ENCODE results near the gene TMEM184A. TPM values are rescaled to one million over a fixed set of nuclear protein-coding genes. Genes with fewer than 3 reads are reported as not detected.

The TMEM184A gene
- total and polyA plus RNA-seq, 2 of the 13 experiments (the other 11 are each of a cell fraction or from before 2014, with no cell fraction given), result 9.5 to 20.4 TPM

DNA sequence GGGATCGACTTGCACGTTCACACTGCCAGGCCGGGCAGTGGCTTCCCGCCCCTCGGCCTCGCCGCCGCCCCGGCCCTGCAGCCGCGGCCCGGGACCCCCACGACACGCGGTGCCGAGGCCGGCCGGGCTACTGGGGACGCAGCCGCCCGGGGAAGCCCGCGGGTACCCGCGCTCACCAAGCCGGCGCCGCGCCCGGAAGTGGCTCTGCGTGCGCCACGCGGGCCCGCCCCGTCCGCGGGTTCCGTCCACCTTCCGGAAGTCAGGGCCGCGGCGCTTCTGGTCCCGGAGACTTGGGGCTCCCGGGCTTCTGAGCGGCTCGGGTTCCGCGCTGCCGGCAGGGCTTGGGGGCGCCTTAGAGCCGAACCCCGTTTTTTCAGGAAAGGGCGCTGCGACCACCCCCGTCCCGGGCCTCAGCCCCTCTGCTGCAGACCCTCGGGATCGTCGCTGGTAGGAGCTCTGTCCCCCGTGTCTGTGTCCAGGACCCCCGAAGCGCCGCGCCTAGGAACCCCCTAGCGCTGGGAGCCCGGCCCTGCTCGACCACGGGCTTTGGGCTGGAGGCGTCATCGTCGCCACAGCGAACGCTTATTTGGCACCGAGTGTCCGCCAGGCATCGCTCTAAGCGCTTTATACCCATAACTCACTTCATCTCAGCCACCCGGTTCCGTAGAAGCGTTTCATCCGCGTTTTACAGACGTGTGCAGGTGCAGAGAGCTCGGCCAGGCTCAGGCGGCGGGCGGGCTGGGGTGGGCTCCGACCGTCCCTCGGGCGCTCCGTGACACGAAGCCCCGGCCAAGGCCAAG, 14.0 kb upstream of the TMEM184A start, which contains the start of gene PSMG3 (continued):
- TF ChIP-seq, protein P1, sequence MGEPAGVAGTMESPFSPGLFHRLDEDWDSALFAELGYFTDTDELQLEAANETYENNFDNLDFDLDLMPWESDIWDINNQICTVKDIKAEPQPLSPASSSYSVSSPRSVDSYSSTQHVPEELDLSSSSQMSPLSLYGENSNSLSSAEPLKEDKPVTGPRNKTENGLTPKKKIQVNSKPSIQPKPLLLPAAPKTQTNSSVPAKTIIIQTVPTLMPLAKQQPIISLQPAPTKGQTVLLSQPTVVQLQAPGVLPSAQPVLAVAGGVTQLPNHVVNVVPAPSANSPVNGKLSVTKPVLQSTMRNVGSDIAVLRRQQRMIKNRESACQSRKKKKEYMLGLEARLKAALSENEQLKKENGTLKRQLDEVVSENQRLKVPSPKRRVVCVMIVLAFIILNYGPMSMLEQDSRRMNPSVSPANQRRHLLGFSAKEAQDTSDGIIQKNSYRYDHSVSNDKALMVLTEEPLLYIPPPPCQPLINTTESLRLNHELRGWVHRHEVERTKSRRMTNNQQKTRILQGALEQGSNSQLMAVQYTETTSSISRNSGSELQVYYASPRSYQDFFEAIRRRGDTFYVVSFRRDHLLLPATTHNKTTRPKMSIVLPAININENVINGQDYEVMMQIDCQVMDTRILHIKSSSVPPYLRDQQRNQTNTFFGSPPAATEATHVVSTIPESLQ (CRISPR knock-in tag; conservative IDR thresholded peaks at IDR 0.05), result no peak
- TF ChIP-seq HHEX (CRISPR knock-in tag; IDR thresholded peaks at IDR 0.05), result no peak
- TF ChIP-seq ISX (CRISPR knock-in tag; conservative IDR thresholded peaks at IDR 0.05), result no peak
- TF ChIP-seq EEA1 (CRISPR knock-in tag; IDR thresholded peaks at IDR 0.05; ENCODE audit: borderline replicate concordance), result peak; percentile 60; the same call in 1 of the 2 replicates
- peak; percentile 28; the same call in 1 of the 2 replicates for TF ChIP-seq ZNF263 (CRISPR knock-in tag; IDR thresholded peaks at IDR 0.05)
- TF ChIP-seq KMT2B (CRISPR knock-in tag; IDR thresholded peaks at IDR 0.05), result peak; percentile 68; the same call in 1 of the 2 replicates
- TF ChIP-seq, protein P2, sequence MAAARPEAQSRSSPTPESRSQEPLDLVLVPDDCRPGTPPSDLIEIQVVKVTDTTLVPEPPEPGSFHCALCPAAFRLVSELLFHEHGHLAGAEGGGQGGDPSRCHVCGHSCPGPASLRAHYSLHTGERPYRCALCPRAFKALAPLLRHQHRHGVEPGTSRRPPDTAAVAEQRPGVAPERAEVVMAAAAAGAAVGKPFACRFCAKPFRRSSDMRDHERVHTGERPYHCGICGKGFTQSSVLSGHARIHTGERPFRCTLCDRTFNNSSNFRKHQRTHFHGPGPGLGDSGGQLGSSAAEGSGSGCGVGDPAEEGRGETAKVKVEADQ (CRISPR knock-in tag; IDR thresholded peaks at IDR 0.05; ENCODE audit: borderline replicate concordance), result no peak
- no peak for TF ChIP-seq STAT5B (CRISPR knock-in tag; IDR thresholded peaks at IDR 0.05)
- TF ChIP-seq, protein P3, sequence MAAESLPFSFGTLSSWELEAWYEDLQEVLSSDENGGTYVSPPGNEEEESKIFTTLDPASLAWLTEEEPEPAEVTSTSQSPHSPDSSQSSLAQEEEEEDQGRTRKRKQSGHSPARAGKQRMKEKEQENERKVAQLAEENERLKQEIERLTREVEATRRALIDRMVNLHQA (CRISPR knock-in tag; IDR thresholded peaks at IDR 0.05), result no peak
- TF ChIP-seq ZNF460 (CRISPR knock-in tag; IDR thresholded peaks at IDR 0.05; ENCODE audit: borderline replicate concordance), result no peak; the same call in 1 of the 2 replicates
- TF ChIP-seq, protein P4, sequence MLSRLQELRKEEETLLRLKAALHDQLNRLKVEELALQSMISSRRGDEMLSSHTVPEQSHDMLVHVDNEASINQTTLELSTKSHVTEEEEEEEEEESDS (CRISPR knock-in tag; IDR thresholded peaks at IDR 0.05; ENCODE audit: borderline replicate concordance), result no peak
- TF ChIP-seq ZBTB20 (CRISPR knock-in tag; IDR thresholded peaks at IDR 0.05; ENCODE audit: borderline replicate concordance, low read depth), result no peak
- peak; percentile 56; the same call in 1 of the 2 replicates for TF ChIP-seq CAMTA2 (CRISPR knock-in tag; IDR thresholded peaks at IDR 0.05; ENCODE audit: borderline replicate concordance)
- no peak; the same call in 1 of the 2 replicates for TF ChIP-seq ZNF441 (CRISPR knock-in tag; IDR thresholded peaks at IDR 0.05; ENCODE audit: borderline replicate concordance)
- 0 out of 2 replicates have a peak, but pooled peaks have one; percentile 24 for TF ChIP-seq CREM (IDR thresholded peaks at IDR 0.05)
- TF ChIP-seq CREM (CRISPR knock-in tag; IDR thresholded peaks at IDR 0.05), result peak; percentile 36; the same call in 1 of the 2 replicates
- no peak for TF ChIP-seq ZNF570 (CRISPR knock-in tag; IDR thresholded peaks at IDR 0.05; ENCODE audit: borderline replicate concordance)
- TF ChIP-seq ZNF530 (CRISPR knock-in tag; IDR thresholded peaks at IDR 0.05; ENCODE audit: low read depth), result no peak
- peak; percentile 79 for TF ChIP-seq ZNF670 (CRISPR knock-in tag; IDR thresholded peaks at IDR 0.05; ENCODE audit: borderline replicate concordance)
- no peak for TF ChIP-seq ZNF292 (CRISPR knock-in tag; IDR thresholded peaks at IDR 0.05; ENCODE audit: borderline replicate concordance, low read depth)
- 0 out of 2 replicates have a peak, but pooled peaks have one; percentile 15 for TF ChIP-seq NCOA2 (CRISPR knock-in tag; IDR thresholded peaks at IDR 0.05)
- TF ChIP-seq PAWR (CRISPR knock-in tag; IDR thresholded peaks at IDR 0.05; ENCODE audit: borderline replicate concordance), result no peak
- TF ChIP-seq TBL1XR1 (IDR thresholded peaks at IDR 0.05; ENCODE audit: borderline replicate concordance, low read length, partially characterized antibody), result no peak

Data from HepG2 (cell line).